Stimulated activated CD4-positive, alpha-beta T cell treated with anti-CD3 and anti-CD28 coated beads, Interleukin-2, amount 100 ng/mL, for 24 hours (primary cell): Measurements from ENCODE around the gene IPO8.
"Not testable (repeated sequence)": the region's sequence is repeated elsewhere in the genome, so short reads cannot be mapped to it uniquely, and the experiment has no call there.

Experiments
- DNase-seq, 2 donors: peaks; one replicate each; pipeline ENCODE4 v3.0.0-alpha.2; 2020

The IPO8 gene

DNA sequence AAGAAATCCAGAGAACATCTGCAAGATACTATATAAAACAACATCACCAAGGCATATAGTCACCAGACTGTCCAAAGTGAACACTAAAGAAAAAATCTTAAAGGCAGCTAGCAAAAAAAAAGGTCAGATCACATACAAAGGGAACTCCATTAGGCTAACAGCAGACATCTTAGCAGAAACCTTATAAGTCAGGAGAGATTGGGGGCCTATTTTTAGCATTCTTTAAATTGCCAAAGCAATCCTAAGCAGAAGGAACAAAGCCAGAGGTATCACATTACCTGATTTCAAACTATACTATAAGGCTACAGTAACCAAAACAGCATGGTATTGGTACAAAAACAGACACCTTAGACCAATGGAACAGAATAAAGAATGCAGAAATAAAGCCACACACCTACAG is 92.5 kb downstream of the IPO8 start:
- no peak for DNase-seq

DNA sequence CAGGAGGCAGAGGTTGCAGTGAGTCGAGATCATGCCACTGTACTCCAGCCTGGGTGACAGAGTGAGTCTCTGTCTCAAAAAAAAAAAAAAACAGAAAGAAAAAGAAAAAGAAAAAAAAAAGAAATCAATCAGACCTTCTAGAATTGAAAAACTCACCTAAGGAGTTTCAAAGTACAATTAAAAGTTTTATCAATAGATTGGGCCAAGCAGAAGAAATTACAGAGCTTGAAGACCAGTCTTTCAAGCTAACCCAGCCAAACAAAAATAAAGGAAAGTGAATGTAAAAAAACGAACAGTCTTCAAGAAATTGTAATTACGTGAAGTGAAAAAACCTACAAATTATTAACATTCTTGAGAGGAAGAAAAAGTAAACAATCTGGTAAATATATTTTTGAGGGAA is 93.0 kb downstream of the IPO8 start:
- DNase-seq: no peak

DNA sequence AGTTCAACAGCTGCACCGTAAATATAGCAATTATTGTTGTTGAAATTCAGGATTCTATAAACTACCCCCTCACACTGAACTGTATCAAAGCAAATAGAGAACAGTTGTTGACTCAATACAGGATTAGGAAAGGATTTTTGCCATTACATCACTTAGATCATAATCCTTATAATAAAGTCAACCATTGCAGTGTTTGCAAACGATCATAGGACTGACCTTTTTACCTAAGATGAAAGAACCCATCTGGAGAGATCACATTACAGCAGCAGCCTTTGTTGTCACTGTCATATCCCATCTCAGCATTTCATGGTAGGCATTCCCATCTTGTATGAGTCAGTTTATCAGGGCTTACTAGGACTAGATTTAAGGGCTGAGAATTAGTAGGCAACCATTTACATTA is 96.1 kb downstream of the IPO8 start:
- DNase-seq: no peak

DNA sequence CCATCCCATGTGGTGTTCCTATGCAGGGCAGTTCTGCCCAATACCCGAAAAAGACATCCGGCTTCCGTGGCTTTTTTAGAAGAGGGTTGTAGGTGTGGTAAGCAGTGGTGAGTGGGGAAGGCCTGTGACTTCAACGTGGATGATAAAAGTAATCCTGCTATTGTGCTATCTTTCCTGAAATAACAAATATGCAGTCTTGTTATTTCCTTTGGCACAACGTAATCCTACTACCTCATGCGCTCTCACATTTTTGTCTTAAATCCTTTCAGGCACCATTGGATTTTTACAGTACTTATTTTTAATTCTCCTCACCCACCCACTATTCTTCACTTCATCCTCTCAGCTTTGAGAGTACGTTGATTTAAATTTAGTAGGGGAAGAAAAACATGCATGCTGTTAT is 96.8 kb downstream of the IPO8 start:
- DNase-seq: no peak

DNA sequence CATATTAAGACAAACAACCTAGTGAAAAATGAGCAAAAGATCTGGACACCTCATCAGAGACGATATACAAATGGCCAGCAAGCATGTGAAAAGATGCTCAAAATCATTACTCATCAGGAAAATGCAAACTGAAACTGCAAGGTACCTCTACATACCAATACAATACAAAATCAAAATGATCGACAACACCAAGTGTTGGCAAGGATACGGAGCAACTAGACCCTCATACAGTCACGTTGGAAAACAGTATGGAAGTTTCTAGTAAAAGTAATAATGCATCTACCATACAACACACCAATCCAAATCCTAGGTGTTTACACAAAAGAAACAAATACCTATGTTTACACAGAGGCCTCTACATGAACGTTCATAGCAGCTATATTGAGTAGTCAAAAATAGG is 99.9 kb downstream of the IPO8 start:
- DNase-seq: no peak

DNA sequence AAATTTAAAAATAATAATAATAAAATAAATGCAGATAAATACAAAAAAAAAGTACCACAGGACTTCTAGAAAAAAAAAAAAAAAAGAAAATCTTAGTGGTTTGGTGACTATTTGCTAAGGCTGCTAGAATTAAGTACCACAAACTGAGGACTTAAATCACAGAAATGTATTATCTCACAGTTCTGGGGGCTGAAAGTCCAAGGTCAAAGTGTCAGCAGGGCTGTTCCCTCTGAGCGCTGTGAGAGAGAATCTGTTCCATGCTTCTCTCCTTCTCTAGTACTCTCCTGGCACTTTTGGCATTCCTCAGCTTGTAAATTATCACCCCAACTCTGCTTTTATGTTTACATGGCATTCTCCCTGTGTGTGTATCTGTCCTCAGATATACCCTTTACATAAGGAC is 101.2 kb downstream of the IPO8 start:
- no peak for DNase-seq

DNA sequence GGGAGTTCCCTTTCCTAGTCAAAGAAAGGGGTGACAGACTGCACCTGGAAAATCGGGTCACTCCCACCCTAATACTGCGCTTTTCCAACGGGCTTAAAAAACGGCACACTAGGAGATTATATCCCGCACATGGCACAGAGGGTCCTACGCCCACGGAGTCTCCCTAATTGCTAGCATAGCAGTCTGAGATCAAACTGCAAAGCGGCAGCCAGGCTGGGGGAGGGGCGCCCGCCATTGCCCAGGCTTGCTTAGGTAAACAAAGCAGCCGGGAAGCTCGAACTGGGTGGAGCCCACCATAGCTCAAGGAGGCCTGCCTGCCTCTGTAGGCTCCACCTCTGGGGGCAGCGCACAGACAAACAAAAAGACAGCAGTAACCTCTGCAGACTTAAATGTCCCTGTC is 107.1 kb downstream of the IPO8 start:
- DNase-seq: not testable (repeated sequence)

DNA sequence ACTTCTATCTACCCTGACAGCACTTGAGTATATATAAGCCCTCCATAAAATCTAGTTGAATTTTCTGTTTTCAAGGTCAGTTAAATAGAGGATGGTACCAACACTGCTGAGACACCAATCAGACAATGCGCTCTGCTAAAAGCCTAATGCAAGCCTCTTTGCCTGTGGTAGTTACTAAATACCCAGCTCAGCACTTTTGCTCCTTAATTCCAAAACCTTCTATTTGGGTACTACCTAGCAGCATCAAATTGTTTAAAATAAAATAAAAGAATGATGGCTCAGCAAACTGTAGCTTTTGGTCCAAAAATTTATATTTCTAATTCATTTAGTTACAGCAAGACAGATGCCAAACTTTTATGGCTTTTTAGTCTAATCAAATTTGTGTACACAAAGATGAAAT is 107.9 kb downstream of the IPO8 start:
- DNase-seq: no peak

DNA sequence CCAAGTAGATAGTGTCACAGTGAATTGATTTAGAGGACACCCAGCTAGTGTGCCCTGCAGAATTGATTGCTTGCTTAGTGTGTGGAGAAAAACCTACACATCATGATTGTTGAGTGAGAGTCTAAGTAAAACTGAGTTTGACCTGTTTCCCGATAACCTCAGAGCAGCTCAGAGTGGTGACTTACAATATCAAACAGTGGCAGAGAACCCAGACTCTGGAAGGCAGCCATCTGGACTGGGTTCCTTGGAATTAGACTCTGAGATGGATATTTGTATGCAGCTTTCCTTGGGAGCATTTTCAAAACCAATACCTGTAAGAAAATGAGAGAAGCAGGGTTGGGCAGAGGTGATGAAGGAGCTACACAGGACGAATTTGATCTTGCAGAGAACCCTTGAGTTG is 109.8 kb downstream of the IPO8 start:
- DNase-seq: no peak

DNA sequence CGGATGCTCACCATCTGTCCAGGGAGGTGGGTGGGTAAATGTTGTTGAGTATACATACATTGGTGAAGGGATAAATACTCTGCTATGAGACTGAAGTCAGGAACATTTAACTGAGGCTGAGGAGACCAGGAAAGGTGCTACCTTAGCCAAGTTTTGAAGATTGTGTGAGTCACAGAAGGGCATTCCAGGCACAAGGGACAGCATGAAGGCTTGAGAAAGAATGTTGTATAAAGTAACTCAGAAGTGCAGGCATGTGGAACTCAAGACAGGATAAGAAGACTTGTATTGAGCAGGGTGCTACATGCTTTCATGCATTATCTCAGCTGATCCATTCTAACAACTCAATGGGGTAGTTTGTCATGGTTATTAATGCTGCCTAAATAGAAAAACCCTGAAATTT is 112.7 kb downstream of the IPO8 start:
- DNase-seq: no peak

DNA sequence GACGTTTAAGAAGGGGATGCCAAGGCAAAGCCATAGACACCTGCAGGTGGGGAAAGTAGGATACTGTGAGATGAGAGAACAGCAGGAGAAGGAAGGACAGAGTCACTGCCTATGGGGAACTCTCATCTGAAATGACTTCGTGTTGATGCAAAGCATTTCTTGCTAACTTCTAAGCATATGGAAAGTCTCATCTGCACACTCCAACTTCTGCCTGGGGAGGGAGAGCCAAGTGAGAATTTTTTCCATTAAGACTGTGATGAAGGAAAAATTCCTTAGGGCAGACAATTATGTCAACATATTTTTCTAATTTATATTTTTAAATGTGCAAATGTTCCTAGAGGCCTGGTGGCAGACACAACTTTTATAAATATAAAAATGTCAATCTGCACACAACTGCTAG is 115.3 kb downstream of the IPO8 start:
- DNase-seq: no peak
